ENCODE measurements around the gene RGS9BP. TPM values are rescaled to one million over a fixed set of nuclear protein-coding genes. Genes with fewer than 3 reads are reported as not detected.

Gene RGS9BP
- total and polyA plus RNA-seq, 2 of the 13 experiments (the other 11 are each of a cell fraction or from before 2014, with no cell fraction given), result 0.01 TPM; not detected in 1

DNA sequence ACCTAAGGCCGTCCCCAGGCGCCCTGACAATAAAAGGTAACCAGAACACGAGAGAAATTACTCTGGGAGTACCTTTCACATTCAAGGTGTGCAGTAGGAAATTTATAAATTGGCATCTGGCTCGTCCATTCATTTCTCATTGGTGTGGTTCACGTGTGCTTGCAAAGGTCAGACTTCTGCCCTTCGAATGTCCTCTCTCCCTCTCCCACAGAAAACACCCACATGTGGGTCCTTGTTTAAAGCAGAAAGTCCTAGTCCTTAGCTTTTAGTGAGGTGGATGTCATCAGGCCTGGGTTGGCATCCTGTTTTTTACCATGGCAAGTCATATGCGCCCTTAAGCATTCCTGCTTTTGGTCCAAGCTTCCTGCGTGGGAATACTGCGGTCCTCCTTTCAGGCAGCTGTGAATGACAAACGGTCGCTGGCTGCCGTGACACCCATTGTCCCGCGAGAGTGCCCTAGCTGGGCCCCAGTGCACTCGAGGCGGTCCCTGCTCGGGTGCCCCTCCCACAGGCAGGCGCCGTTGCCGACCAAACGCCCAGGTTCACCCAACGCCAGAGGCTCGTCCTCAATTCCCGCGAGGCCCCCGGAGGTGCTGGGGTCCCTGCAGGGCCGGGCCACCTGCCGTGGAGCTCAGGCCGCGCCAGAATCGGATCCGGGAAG is 15.8 kb downstream of the RGS9BP start, which contains the start of gene NUDT19 (continued):
- TF ChIP-seq KAT2B (IDR thresholded peaks at IDR 0.05; ENCODE audit: borderline replicate concordance, low read depth, low read length) (no peak), CHD2 (IDR thresholded peaks at IDR 0.05; ENCODE audit: low read depth, low read length) (peak; percentile 92), SP5 (CRISPR knock-in tag; IDR thresholded peaks at IDR 0.05; ENCODE audit: borderline replicate concordance, low read depth) (peak; percentile 79), ZNF549 (CRISPR knock-in tag; IDR thresholded peaks at IDR 0.05) (no peak), ZFP37 (CRISPR knock-in tag; IDR thresholded peaks at IDR 0.05; ENCODE audit: borderline replicate concordance) (peak; percentile 28; the same call in 1 of the 2 replicates), NR1H2 (CRISPR knock-in tag; IDR thresholded peaks at IDR 0.05; ENCODE audit: borderline replicate concordance, low read depth) (no peak), NBN (conservative IDR thresholded peaks at IDR 0.05) (no peak), MED13 (CRISPR knock-in tag; IDR thresholded peaks at IDR 0.05) (no peak), ELF1 (CRISPR knock-in tag; IDR thresholded peaks at IDR 0.05) (no peak; the same call in 1 of the 2 replicates), RCOR2 (CRISPR knock-in tag; IDR thresholded peaks at IDR 0.05) (no peak), RFX3 (CRISPR knock-in tag; IDR thresholded peaks at IDR 0.05) (no peak), EZH2 (conservative IDR thresholded peaks at IDR 0.05; ENCODE audit: low read depth, low read length) (no peak)
- TF ChIP-seq, protein P1, sequence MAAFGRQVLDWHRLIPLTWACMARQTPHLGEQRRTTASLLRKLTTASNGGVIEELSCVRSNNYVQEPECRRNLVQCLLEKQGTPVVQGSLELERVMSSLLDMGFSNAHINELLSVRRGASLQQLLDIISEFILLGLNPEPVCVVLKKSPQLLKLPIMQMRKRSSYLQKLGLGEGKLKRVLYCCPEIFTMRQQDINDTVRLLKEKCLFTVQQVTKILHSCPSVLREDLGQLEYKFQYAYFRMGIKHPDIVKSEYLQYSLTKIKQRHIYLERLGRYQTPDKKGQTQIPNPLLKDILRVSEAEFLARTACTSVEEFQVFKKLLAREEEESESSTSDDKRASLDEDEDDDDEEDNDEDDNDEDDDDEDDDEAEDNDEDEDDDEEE (CRISPR knock-in tag; IDR thresholded peaks at IDR 0.05), result no peak
- TF ChIP-seq, protein P2, sequence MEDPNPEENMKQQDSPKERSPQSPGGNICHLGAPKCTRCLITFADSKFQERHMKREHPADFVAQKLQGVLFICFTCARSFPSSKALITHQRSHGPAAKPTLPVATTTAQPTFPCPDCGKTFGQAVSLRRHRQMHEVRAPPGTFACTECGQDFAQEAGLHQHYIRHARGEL (CRISPR knock-in tag; IDR thresholded peaks at IDR 0.05), result no peak
- TF ChIP-seq, protein P3, sequence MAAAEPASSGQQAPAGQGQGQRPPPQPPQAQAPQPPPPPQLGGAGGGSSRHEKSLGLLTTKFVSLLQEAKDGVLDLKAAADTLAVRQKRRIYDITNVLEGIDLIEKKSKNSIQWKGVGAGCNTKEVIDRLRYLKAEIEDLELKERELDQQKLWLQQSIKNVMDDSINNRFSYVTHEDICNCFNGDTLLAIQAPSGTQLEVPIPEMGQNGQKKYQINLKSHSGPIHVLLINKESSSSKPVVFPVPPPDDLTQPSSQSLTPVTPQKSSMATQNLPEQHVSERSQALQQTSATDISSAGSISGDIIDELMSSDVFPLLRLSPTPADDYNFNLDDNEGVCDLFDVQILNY (CRISPR knock-in tag; conservative IDR thresholded peaks at IDR 0.05), result 0 out of 2 replicates have a peak, but pooled peaks have one; percentile 46
- TF ChIP-seq, protein P4, sequence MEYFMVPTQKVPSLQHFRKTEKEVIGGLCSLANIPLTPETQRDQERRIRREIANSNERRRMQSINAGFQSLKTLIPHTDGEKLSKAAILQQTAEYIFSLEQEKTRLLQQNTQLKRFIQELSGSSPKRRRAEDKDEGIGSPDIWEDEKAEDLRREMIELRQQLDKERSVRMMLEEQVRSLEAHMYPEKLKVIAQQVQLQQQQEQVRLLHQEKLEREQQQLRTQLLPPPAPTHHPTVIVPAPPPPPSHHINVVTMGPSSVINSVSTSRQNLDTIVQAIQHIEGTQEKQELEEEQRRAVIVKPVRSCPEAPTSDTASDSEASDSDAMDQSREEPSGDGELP (IDR thresholded peaks at IDR 0.05; ENCODE audit: borderline replicate concordance, low read depth), result peak; percentile 78
- TF ChIP-seq, protein P5, sequence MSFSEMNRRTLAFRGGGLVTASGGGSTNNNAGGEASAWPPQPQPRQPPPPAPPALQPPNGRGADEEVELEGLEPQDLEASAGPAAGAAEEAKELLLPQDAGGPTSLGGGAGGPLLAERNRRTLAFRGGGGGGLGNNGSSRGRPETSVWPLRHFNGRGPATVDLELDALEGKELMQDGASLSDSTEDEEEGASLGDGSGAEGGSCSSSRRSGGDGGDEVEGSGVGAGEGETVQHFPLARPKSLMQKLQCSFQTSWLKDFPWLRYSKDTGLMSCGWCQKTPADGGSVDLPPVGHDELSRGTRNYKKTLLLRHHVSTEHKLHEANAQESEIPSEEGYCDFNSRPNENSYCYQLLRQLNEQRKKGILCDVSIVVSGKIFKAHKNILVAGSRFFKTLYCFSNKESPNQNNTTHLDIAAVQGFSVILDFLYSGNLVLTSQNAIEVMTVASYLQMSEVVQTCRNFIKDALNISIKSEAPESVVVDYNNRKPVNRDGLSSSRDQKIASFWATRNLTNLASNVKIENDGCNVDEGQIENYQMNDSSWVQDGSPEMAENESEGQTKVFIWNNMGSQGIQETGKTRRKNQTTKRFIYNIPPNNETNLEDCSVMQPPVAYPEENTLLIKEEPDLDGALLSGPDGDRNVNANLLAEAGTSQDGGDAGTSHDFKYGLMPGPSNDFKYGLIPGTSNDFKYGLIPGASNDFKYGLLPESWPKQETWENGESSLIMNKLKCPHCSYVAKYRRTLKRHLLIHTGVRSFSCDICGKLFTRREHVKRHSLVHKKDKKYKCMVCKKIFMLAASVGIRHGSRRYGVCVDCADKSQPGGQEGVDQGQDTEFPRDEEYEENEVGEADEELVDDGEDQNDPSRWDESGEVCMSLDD (CRISPR knock-in tag; IDR thresholded peaks at IDR 0.05; ENCODE audit: borderline replicate concordance), result 0 out of 2 replicates have a peak, but pooled peaks have one; percentile 37
- TF ChIP-seq, protein P6, sequence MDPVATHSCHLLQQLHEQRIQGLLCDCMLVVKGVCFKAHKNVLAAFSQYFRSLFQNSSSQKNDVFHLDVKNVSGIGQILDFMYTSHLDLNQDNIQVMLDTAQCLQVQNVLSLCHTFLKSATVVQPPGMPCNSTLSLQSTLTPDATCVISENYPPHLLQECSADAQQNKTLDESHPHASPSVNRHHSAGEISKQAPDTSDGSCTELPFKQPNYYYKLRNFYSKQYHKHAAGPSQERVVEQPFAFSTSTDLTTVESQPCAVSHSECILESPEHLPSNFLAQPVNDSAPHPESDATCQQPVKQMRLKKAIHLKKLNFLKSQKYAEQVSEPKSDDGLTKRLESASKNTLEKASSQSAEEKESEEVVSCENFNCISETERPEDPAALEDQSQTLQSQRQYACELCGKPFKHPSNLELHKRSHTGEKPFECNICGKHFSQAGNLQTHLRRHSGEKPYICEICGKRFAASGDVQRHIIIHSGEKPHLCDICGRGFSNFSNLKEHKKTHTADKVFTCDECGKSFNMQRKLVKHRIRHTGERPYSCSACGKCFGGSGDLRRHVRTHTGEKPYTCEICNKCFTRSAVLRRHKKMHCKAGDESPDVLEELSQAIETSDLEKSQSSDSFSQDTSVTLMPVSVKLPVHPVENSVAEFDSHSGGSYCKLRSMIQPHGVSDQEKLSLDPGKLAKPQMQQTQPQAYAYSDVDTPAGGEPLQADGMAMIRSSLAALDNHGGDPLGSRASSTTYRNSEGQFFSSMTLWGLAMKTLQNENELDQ (CRISPR knock-in tag; IDR thresholded peaks at IDR 0.05; ENCODE audit: borderline replicate concordance), result no peak

Data from HepG2 (cell line).